Measurements from ENCODE around the gene IPO7. TPM values are rescaled to one million over a fixed set of nuclear protein-coding genes. Genes with fewer than 3 reads are reported as not detected.

IPO7 gene
- total RNA-seq, 1 experiment from 2014 or later: 126 TPM

DNA sequence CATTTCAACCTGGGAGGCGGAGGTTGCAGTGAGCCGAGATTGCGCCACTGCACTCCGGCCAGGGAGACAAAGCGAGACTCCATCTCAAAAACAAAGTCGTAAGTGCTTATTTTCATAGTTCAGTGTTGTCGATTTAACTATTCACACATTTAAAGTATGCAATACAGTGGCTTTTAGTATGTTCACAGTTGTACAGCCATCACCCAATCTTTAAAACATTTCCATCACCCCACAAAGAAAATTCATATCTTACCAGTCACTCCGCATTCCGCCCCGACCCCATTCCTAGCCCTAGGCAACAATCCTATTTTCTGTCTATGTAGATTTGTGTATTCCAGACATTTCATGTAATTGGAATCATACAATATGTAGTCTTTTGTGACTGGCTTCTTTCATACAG is 11.9 kb downstream of the IPO7 start:
- Histone ChIP-seq H3K36me3 (ENCODE audit: low read depth) (0 out of 2 replicates have a peak, but pooled peaks cover 3% of the 10 kb centered on the region), H3K9me2 (ENCODE audit: insufficient read depth) (no peaks in the 10 kb centered on the region), H3K27ac (no peak overlapping the region), H3K4me3 (no peak overlapping the region), H3K27me3 (ENCODE audit: insufficient read depth, low read depth) (no peaks in the 10 kb centered on the region), H3K9me3 (ENCODE audit: insufficient read depth, low read depth) (no peaks in the 10 kb centered on the region), H2AFZ (no peak overlapping the region), H3K4me2 (no peak overlapping the region), H3K4me1 (replicated peaks; ENCODE audit: insufficient read depth) (no peaks in the 10 kb centered on the region), H3F3A (ENCODE audit: insufficient read depth, low read depth) (peaks cover 24% of the 10 kb centered on the region; the same call in 1 of the 2 replicates), H3K79me2 (ENCODE audit: low read depth) (peaks cover 99% of the 10 kb centered on the region), H4K20me1 (ENCODE audit: insufficient read depth) (peaks cover 88% of the 10 kb centered on the region)
- no peak for TF ChIP-seq EZH2 (IDR thresholded peaks at IDR 0.05; ENCODE audit: low read depth)
- TF ChIP-seq CTCF (conservative IDR thresholded peaks at IDR 0.05): no peak
- intact Hi-C loops (cut with micrococcal nuclease; ENCODE audit: unreplicated experiment): no loop called here
- POLR2A ChIA-PET (ENCODE audit: unreplicated experiment): no interaction called here
- CTCF ChIA-PET: no interaction called here
- no TSS peak for BruUV-seq (replicated peaks)
- DNase-seq: peak in 1 of 2 experiments; percentile 3

GRCh38 chr11:9396752-9397151 is 12.3 kb downstream of the IPO7 start:
- TF ChIP-seq EZH2 (IDR thresholded peaks at IDR 0.05; ENCODE audit: low read depth) (no peak), CTCF (conservative IDR thresholded peaks at IDR 0.05) (no peak)
- H4K20me1 ChIP-seq (ENCODE audit: insufficient read depth): peaks cover 90% of the 10 kb centered on the region
- no peak overlapping the region for H3K27ac ChIP-seq
- intact Hi-C loops (cut with micrococcal nuclease; ENCODE audit: unreplicated experiment): no loop called here
- BruUV-seq (replicated peaks): no TSS peak
- no peak overlapping the region for H3K4me3 ChIP-seq
- H3K79me2 ChIP-seq (ENCODE audit: low read depth): peaks cover 99% of the 10 kb centered on the region
- peaks cover 24% of the 10 kb centered on the region; the same call in 1 of the 2 replicates for H3F3A ChIP-seq (ENCODE audit: insufficient read depth, low read depth)
- POLR2A ChIA-PET (ENCODE audit: unreplicated experiment): no interaction called here
- H3K9me2 ChIP-seq (ENCODE audit: insufficient read depth): no peaks in the 10 kb centered on the region
- no peak overlapping the region for H3K4me2 ChIP-seq
- CTCF ChIA-PET: no interaction called here
- H3K9me3 ChIP-seq (ENCODE audit: insufficient read depth, low read depth): no peaks in the 10 kb centered on the region
- H3K27me3 ChIP-seq (ENCODE audit: insufficient read depth, low read depth): no peaks in the 10 kb centered on the region
- DNase-seq: no peak
- H3K4me1 ChIP-seq (replicated peaks; ENCODE audit: insufficient read depth): no peaks in the 10 kb centered on the region
- H3K36me3 ChIP-seq (ENCODE audit: low read depth): 0 out of 2 replicates have a peak, but pooled peaks cover 3% of the 10 kb centered on the region
- no peak overlapping the region for H2AFZ ChIP-seq

DNA sequence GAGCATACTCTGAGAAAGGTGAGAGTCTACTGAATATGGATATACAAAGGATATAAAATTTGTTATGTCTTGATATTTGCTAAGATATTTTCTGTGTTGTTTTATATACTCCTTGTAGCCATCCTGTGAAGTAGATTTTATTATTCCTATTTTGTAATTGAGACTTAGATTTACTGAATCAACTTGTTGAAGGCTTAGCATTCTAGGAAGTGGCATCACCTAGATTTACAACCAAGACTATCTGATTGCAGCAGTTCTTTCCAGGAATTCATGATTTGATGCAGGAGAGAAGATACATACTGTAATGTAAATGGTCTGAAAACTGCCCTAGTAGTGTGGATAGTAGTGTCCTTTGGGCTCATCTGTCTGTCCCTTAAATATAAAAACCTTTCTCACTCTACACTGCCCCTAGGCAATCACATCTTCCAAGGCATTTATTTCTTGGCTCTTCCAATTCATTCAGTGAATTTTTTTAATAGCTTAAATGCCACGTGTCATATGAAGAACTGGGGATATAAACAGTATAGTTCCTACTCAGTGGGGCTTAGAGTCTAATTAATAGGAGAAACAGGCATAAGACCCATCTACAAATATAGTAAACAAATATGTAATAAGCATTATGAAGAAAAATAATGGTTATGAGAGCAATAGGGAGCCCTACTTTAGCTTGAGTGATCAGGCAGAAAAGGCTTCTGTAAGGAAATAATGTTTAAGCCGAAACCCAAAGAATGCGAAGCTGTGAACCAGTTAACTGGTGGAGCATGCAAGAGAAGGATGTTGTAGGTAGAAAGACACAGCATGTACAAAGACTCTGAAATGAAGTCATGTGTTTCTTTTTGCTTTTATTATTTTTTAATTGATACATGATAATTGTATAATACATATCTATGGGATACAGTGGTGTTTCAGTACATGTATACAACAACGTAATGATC is 13.6 kb downstream of the IPO7 start:
- Histone ChIP-seq H3K4me1 (replicated peaks; ENCODE audit: insufficient read depth) (no peaks in the 10 kb centered on the region), H3K27ac (peak overlapping the region; percentile 12; the same call in 1 of the 2 replicates), H4K20me1 (ENCODE audit: insufficient read depth) (peaks cover 82% of the 10 kb centered on the region), H3K36me3 (ENCODE audit: low read depth) (0 out of 2 replicates have a peak, but pooled peaks cover 3% of the 10 kb centered on the region), H2AFZ (no peak overlapping the region), H3K9me2 (ENCODE audit: insufficient read depth) (no peaks in the 10 kb centered on the region), H3K4me3 (no peak overlapping the region), H3K9me3 (ENCODE audit: insufficient read depth, low read depth) (no peaks in the 10 kb centered on the region), H3F3A (ENCODE audit: insufficient read depth, low read depth) (peaks cover 26% of the 10 kb centered on the region), H3K4me2 (no peak overlapping the region), H3K27me3 (ENCODE audit: insufficient read depth, low read depth) (no peaks in the 10 kb centered on the region), H3K79me2 (ENCODE audit: low read depth) (peaks cover 99% of the 10 kb centered on the region)
- POLR2A ChIA-PET (ENCODE audit: unreplicated experiment): no interaction called here
- intact Hi-C loops (cut with micrococcal nuclease; ENCODE audit: unreplicated experiment): no loop called here
- DNase-seq: no peak
- CTCF ChIA-PET: no interaction called here
- BruUV-seq (replicated peaks): no TSS peak
- TF ChIP-seq EZH2 (IDR thresholded peaks at IDR 0.05; ENCODE audit: low read depth) (no peak), CTCF (conservative IDR thresholded peaks at IDR 0.05) (no peak)
